HEK293T (cell line): ENCODE results near the gene CANX.

Experiments used
- ELF4 ChIP-seq: fragments of 450-650 bp; IDR thresholded peaks from 2 replicates; pipeline ENCODE4 v1.6.1; 2017; ENCODE audit warnings: antibody characterized with exemption
- FOXA1 ChIP-seq: fragments of 450-650 bp; IDR thresholded peaks from 2 replicates; pipeline ENCODE4 v1.6.1; 2016; ENCODE audit warnings: mild to moderate bottlenecking
- FOXM1 ChIP-seq: fragments of 450-650 bp; IDR thresholded peaks from 2 replicates; pipeline ENCODE4 v1.6.1; 2017; ENCODE audit warnings: mild to moderate bottlenecking, borderline replicate concordance
- L3MBTL2 ChIP-seq: fragments of 450-650 bp; conservative IDR thresholded peaks from 2 replicates; pipeline ENCODE4 v1.6.1; 2016; ENCODE audit warnings: mild to moderate bottlenecking
- LEF1 ChIP-seq: fragments of 450-650 bp; IDR thresholded peaks from 2 replicates; pipeline ENCODE4 v1.6.1; 2017; ENCODE audit warnings: mild to moderate bottlenecking, borderline replicate concordance
- SP1 ChIP-seq: fragments of 450-650 bp; IDR thresholded peaks from 2 replicates; pipeline ENCODE4 v1.6.1; 2017
- ZNF384 ChIP-seq: fragments of 450-650 bp; IDR thresholded peaks from 2 replicates; pipeline ENCODE4 v1.6.1; 2016

- TF ChIP-seq SP1, result no peak
- no peak for TF ChIP-seq FOXM1
- no peak for TF ChIP-seq ELF4
- no peak for TF ChIP-seq L3MBTL2
- no peak for TF ChIP-seq ZNF384
- TF ChIP-seq FOXA1, result no peak
- TF ChIP-seq LEF1, result no peak
Measured at GRCh38 chr5:179697108-179697507, 1.7 kb upstream of the CANX start.
